ENCODE data around the gene TPSAB1. TPM values are rescaled to one million over a fixed set of nuclear protein-coding genes. Genes with fewer than 3 reads are reported as not detected.
"Not testable (repeated sequence)": the region's sequence is repeated elsewhere in the genome, so short reads cannot be mapped to it uniquely, and the experiment has no call there.

TPSAB1 gene
- total and polyA plus RNA-seq, 2 experiments from 2014 or later, result not detected

DNA sequence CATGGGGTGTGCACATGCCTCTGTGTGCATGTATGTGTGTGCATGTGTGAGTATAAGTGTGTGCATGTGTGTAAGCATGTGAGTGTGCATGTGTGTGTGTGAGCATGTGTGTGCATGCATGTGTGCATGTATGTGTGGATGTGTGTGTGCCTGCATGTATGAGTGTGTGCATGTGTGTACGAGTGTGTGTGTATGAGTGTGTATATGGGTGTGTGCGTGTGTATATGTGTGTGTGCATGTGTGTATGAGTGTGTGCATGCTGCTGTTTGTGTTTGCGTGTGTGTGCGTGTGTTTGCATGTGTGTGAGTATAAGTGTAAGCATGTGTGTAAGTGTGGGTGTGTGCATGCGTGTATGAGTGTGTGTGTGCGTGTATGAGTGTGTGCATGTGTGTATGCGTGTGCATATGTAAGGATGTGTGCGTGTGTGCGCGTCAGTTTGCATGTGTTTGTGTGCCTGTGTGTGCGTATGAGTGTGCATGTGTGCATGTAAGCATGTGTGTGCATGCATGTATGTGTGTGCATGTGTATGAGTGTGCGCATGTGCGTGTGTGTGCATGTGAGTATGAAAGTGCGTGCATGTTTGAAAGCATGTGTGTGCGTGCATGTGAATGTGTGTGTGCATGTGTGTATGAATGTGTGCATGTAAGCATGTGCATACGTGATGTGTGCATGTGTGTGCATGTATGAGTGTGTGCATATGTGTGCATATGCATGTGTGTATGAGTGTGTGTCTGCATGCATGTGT lies 24.0 kb downstream of the TPSAB1 start:
- Histone ChIP-seq H3K9me2 (ENCODE audit: insufficient read depth) (no peaks in the 10 kb centered on the region), H4K20me1 (ENCODE audit: insufficient read depth) (no peaks in the 10 kb centered on the region), H3K4me2 (ENCODE audit: unreplicated experiment) (no peak overlapping the region), H2AFZ (no peak overlapping the region), H3K27me3 (replicated peaks; ENCODE audit: insufficient read depth) (peaks cover 18% of the 10 kb centered on the region), H3K27ac (no peak overlapping the region), H3K4me1 (ENCODE audit: insufficient read depth) (no peaks in the 10 kb centered on the region), H3F3A (ENCODE audit: insufficient read depth) (no peaks in the 10 kb centered on the region), H3K9me3 (ENCODE audit: low read depth) (no peaks in the 10 kb centered on the region), H3K9ac (no peak overlapping the region), H3K4me3 (no peak overlapping the region), H3K36me3 (ENCODE audit: low read depth) (no peaks in the 10 kb centered on the region), H3K79me2 (ENCODE audit: insufficient read depth) (no peaks in the 10 kb centered on the region)
- in situ Hi-C loops (cut with MboI), result no loop called here
- DNase-seq, result no peak
- 71 to 85% methylated on average over 10 to 16 of the region's 16 CpGs for WGBS, 2 experiments (ENCODE audit: low coverage in 1 of 2, low lambda C conversion rate in 2 of 2, missing lambda C conversion rate in 2 of 2)
- TF ChIP-seq EZH2phosphoT487 (IDR thresholded peaks at IDR 0.05; ENCODE audit: insufficient read depth, low read depth), result no peak
- no peak for TF ChIP-seq EZH2 (IDR thresholded peaks at IDR 0.05; ENCODE audit: insufficient read depth, poor library complexity, severe bottlenecking)

DNA sequence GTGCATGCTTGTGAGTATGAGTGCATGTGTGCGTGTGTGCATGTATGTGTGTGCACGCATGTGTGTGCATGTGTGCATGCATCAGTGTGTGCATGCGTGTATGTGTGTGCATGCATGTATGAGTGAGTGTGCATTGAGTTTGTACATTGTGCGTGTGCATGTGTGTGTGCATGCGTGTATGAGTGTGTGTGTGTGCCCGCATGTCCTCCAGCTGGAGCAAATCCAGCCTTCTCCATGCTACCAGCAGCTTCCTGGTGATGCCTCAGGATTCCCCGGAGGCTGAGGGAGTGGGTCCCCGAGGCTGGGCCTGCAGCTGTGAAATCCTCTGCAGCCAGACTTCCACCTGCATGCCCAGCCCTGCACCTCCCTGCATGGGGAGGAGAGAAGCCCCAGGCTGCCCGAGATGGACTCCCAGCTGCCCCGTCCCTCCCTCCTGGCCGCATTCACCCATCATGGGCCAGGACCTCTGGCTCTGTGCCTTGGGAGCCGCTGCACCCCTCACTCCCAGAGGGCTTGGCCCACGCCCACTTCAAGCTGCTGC lies 24.7 kb downstream of the TPSAB1 start:
- H3F3A ChIP-seq (ENCODE audit: insufficient read depth), result no peaks in the 10 kb centered on the region
- no peak overlapping the region for H2AFZ ChIP-seq
- no peak for TF ChIP-seq EZH2 (IDR thresholded peaks at IDR 0.05; ENCODE audit: insufficient read depth, poor library complexity, severe bottlenecking)
- TF ChIP-seq EZH2phosphoT487 (IDR thresholded peaks at IDR 0.05; ENCODE audit: insufficient read depth, low read depth), result no peak
- H3K4me1 ChIP-seq (ENCODE audit: insufficient read depth), result no peaks in the 10 kb centered on the region
- 41 to 58% methylated on average over 9 to 13 of the region's 13 CpGs for WGBS, 2 experiments (ENCODE audit: low coverage in 1 of 2, low lambda C conversion rate in 2 of 2, missing lambda C conversion rate in 2 of 2)
- no peak overlapping the region for H3K9ac ChIP-seq
- no peaks in the 10 kb centered on the region for H3K79me2 ChIP-seq (ENCODE audit: insufficient read depth)
- no peaks in the 10 kb centered on the region for H3K9me3 ChIP-seq (ENCODE audit: low read depth)
- H3K9me2 ChIP-seq (ENCODE audit: insufficient read depth), result no peaks in the 10 kb centered on the region
- H3K36me3 ChIP-seq (ENCODE audit: low read depth), result no peaks in the 10 kb centered on the region
- no peak for DNase-seq
- H3K4me2 ChIP-seq (ENCODE audit: unreplicated experiment), result no peak overlapping the region
- no peak overlapping the region for H3K4me3 ChIP-seq
- in situ Hi-C loops (cut with MboI), result no loop called here
- no peaks in the 10 kb centered on the region for H4K20me1 ChIP-seq (ENCODE audit: insufficient read depth)
- no peak overlapping the region for H3K27ac ChIP-seq
- H3K27me3 ChIP-seq (replicated peaks; ENCODE audit: insufficient read depth), result peaks cover 11% of the 10 kb centered on the region

DNA sequence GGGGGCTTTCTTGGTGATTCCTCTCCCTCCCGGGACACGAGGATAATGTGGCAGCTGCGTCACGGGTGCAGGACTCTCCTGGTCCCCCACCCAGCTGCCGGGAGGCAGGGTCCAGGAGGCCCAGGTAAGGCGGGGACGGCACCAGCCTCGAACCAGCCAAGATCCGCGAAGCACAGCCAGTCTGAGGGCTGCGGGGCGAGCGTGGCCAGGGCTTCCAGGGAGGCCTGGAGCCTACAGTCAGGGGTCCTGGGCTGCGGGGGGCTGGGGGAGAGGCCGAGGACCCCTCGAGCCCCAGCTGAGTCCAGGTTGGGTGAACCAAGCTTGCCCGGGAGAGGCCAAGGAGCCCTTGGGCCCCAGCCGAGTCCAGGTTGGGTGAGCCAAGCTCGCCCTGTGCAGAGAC lies 25.3 kb downstream of the TPSAB1 start:
- in situ Hi-C loops (cut with MboI), result no loop called here

DNA sequence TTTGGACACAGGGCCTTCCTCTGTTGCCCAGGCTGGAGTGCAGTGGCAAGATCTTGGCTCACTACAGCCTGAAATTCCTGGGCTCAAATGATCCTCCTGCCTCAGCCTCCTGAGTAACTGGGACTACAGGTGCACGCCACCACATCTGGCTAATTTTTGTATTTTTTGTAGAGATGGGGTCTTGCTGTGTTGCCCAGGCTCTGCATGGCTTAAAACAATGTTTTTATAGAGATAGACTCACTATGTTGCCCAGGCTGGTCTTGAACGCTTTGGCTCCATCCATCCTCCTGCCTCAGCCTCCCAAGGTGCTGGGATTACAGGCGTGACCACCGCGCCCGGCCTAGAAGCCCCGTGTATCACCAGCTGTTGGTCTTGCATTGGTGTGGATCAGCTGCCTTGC lies 28.9 kb downstream of the TPSAB1 start:
- H3K4me2 ChIP-seq (ENCODE audit: unreplicated experiment); H3K4me3 ChIP-seq; H3K79me2 ChIP-seq (ENCODE audit: insufficient read depth); H3F3A ChIP-seq (ENCODE audit: insufficient read depth); H3K9ac ChIP-seq; H3K4me1 ChIP-seq (ENCODE audit: insufficient read depth); in situ Hi-C loops (cut with MboI); DNase-seq; H3K9me2 ChIP-seq (ENCODE audit: insufficient read depth); H2AFZ ChIP-seq; H3K36me3 ChIP-seq (ENCODE audit: low read depth); H3K27ac ChIP-seq; H3K9me3 ChIP-seq (ENCODE audit: low read depth); H3K27me3 ChIP-seq (replicated peaks; ENCODE audit: insufficient read depth); H4K20me1 ChIP-seq (ENCODE audit: insufficient read depth): not testable (repeated sequence)
- WGBS, 2 experiments (ENCODE audit: low coverage in 1 of 2, low lambda C conversion rate in 2 of 2, missing lambda C conversion rate in 2 of 2), result 80 to 90% methylated on average over 7 of the region's 7 CpGs

More for the DNA sequence above, 25.3 kb downstream of the TPSAB1 start:
- H3K79me2 ChIP-seq (ENCODE audit: insufficient read depth), result no peaks in the 10 kb centered on the region
- peaks cover 6% of the 10 kb centered on the region; the same call in 1 of the 2 replicates for H3K27me3 ChIP-seq (replicated peaks; ENCODE audit: insufficient read depth)
- no peaks in the 10 kb centered on the region for H3K9me3 ChIP-seq (ENCODE audit: low read depth)
- WGBS, 2 experiments (ENCODE audit: low coverage in 1 of 2, low lambda C conversion rate in 2 of 2, missing lambda C conversion rate in 2 of 2), result 51 to 59% methylated on average over 17 to 19 of the region's 19 CpGs
- H3K27ac ChIP-seq, result no peak overlapping the region
- H2AFZ ChIP-seq, result no peak overlapping the region
- no peak overlapping the region for H3K9ac ChIP-seq
- H3F3A ChIP-seq (ENCODE audit: insufficient read depth), result no peaks in the 10 kb centered on the region
- H3K9me2 ChIP-seq (ENCODE audit: insufficient read depth), result no peaks in the 10 kb centered on the region
- H3K4me1 ChIP-seq (ENCODE audit: insufficient read depth), result no peaks in the 10 kb centered on the region
- no peak for DNase-seq
- H3K36me3 ChIP-seq (ENCODE audit: low read depth), result no peaks in the 10 kb centered on the region
- no peak for TF ChIP-seq EZH2phosphoT487 (IDR thresholded peaks at IDR 0.05; ENCODE audit: insufficient read depth, low read depth)
- H4K20me1 ChIP-seq (ENCODE audit: insufficient read depth), result no peaks in the 10 kb centered on the region
- H3K4me2 ChIP-seq (ENCODE audit: unreplicated experiment), result no peak overlapping the region
- no peak overlapping the region for H3K4me3 ChIP-seq
